HepG2 (cell line): ENCODE results near the gene MGAT5. TPM values are rescaled to one million over a fixed set of nuclear protein-coding genes. Genes with fewer than 3 reads are reported as not detected.

Source experiments
- ATAC-seq: fragments of 200-7000 bp; cut with Tn5 transposase; 3 replicates; pipeline ENCODE4 v1.9.1; 2020; ENCODE audit warnings: mild to moderate bottlenecking, moderate library complexity
- BruUV-seq: library from RNA; stranded (reverse); fragments of 400-500 nt; replicated peaks from 2 replicates; lab custom pipeline; 2021; lab: Mats Ljungman, UMichigan
- CTCF ChIA-PET: fragments of 300-600 bp; formaldehyde crosslinking; extraction: SDS; loops from one replicate; lab custom pipeline; 2021; ENCODE audit warnings: low total read pairs, inconsistent platforms, low intra/inter-chr PET ratio; lab: Yijun Ruan, JAX
- POLR2A ChIA-PET: fragments of 350-600 bp; sonication (Branson Sonifier 250); formaldehyde crosslinking; loops from one replicate; lab custom pipeline; 2020; ENCODE audit warnings: antibody characterized with exemption, inconsistent platforms; lab: Yijun Ruan, JAX
- DNase-seq: peaks from one replicate; pipeline ENCODE4 v3.0.0-alpha.2; 2015; ENCODE audit warnings: low spot score
- FAIRE-seq: peaks from 3 replicates; lab custom pipeline; 2011; peaks lifted over from hg19 to GRCh38; lab: Jason Lieb, UNC
- H2AFZ ChIP-seq: one replicate; pipeline ENCODE4 v1.6.1; 2011; ENCODE audit warnings: low read length, inconsistent platforms
- H3K27ac ChIP-seq: fragments of 300-600 bp; 3 replicates; pipeline ENCODE4 v1.8.0; 2011; ENCODE audit warnings: mixed run types, mild to moderate bottlenecking, mixed read lengths, low read length, inconsistent platforms; ENCODE audit not compliant: insufficient read depth; ENCODE audit errors: extremely low read length
- H3K27me3 ChIP-seq, 2 experiments: fragments of 200-600 bp in 1 of 2; 2 replicates in 1 of 2; 3 replicates in 1 of 2; pipeline versions ENCODE4 v1.6.0 to v1.8.0; 2011; ENCODE audit warnings: low read length in 2 of 2, mild to moderate bottlenecking in 2 of 2, moderate library complexity in 2 of 2, inconsistent platforms in 1 of 2; ENCODE audit not compliant: insufficient read depth in 2 of 2, control insufficient read depth in 1 of 2
- H3K36me3 ChIP-seq, 2 experiments: fragments of 200-600 bp in 1 of 2; replicated peaks in 1 of 2; 2 replicates in 1 of 2; 3 replicates in 1 of 2; pipeline versions ENCODE4 v1.5.1 to v1.8.0; 2011; ENCODE audit warnings: low read length in 2 of 2, inconsistent platforms in 1 of 2; ENCODE audit not compliant: insufficient read depth in 2 of 2, control insufficient read depth in 1 of 2
- H3K4me1 ChIP-seq: 2 replicates; pipeline ENCODE4 v1.5.1; 2012; ENCODE audit warnings: low read length, inconsistent platforms; ENCODE audit not compliant: insufficient read depth
- H3K4me2 ChIP-seq: 2 replicates; pipeline ENCODE4 v1.6.0; 2011; ENCODE audit warnings: low read depth, low read length, inconsistent platforms
- H3K4me3 ChIP-seq, 3 experiments: fragments of 200-600 bp in 1 of 3; sonication (generic), shearing (Covaris generic) in 1 of 3; replicated peaks in 1 of 3; 2 replicates each; pipeline ENCODE4 v1.5.1; 2011 to 2016; ENCODE audit warnings: low read length in 3 of 3, inconsistent platforms in 2 of 3, low read depth in 2 of 3, mild to moderate bottlenecking in 2 of 3, control low read depth in 1 of 3, mixed read lengths in 1 of 3; ENCODE audit not compliant: insufficient read depth in 1 of 3
- H3K79me2 ChIP-seq: one replicate; pipeline ENCODE4 v1.6.1; 2011; ENCODE audit warnings: low read length, inconsistent platforms; ENCODE audit not compliant: insufficient read depth
- H3K9ac ChIP-seq: 2 replicates; pipeline ENCODE4 v1.6.0; 2011; ENCODE audit warnings: mild to moderate bottlenecking, low read depth, low read length, inconsistent platforms; ENCODE audit not compliant: insufficient read depth
- H3K9me3 ChIP-seq: 2 replicates; pipeline ENCODE4 v1.5.1; 2012; ENCODE audit warnings: mild to moderate bottlenecking, low read length
- H4K20me1 ChIP-seq: 2 replicates; pipeline ENCODE4 v1.6.0; 2011; ENCODE audit warnings: inconsistent platforms, mild to moderate bottlenecking, low read length, moderate library complexity; ENCODE audit not compliant: insufficient read depth
- STAG1 ChIP-seq: sonication (generic); formaldehyde crosslinking; IDR thresholded peaks from 2 replicates; pipeline ENCODE4 v1.4.0; 2020; ENCODE audit warnings: missing genetic modification reagents
- ZNF329 ChIP-seq: sonication (generic); formaldehyde crosslinking; IDR thresholded peaks from 2 replicates; pipeline ENCODE4 v1.9.0; 2021; ENCODE audit warnings: low read depth, mild to moderate bottlenecking, missing genetic modification reagents
- ZNF501 ChIP-seq: sonication (generic); formaldehyde crosslinking; IDR thresholded peaks from 2 replicates; pipeline ENCODE4 v1.5.1; 2020; ENCODE audit warnings: mild to moderate bottlenecking, moderate library complexity, missing genetic modification reagents
- WGBS: methylation state at CpG from one replicate; pipeline ENCODE4 v1.1.6; 2017; ENCODE audit warnings: low lambda C conversion rate; 5-methylcytosine and 5-hydroxymethylcytosine counted together
- in situ Hi-C: cut with HindIII; loops from 2 replicates; pipeline ENCODE4 v1.10.0; 2017; ENCODE audit warnings: low pct_unique_long_range_greater_than_20kb; ENCODE audit not compliant: extremely low pct_ligation_motif_present
- intact Hi-C: fragments of 100-400 bp; cut with micrococcal nuclease; formaldehyde crosslinking; loops from one replicate; pipeline ENCODE4 v1.10.0; 2022; ENCODE audit not compliant: unreplicated experiment
- polyA plus RNA-seq, 8 experiments: library from polyadenylated mRNA; depleted of rRNA in 3 of 8; stranded (reverse) in 7 of 8; unstranded in 1 of 8; fragments of >200 nt; fragmentation: Illumina TruSeq in 4 of 8; extraction: Trizol in 4 of 8; gene quantifications; 2 replicates each; pipeline versions ENCODE4 v1.2.1 to v1.2.3, GENCODE V29; 2011 to 2016; ENCODE audit warnings: low read depth in 4 of 8, missing spikeins in 1 of 8, mixed read lengths in 1 of 8; ENCODE audit not compliant: insufficient read depth in 1 of 8
- total RNA-seq, 5 experiments: library from RNA; depleted of rRNA; stranded (reverse); fragments of >200 nt; fragmentation: Illumina TruSeq; extraction: Trizol; gene quantifications; 2 replicates each; pipeline ENCODE4 v1.2.3, GENCODE V29; 2016; ENCODE audit warnings: low read depth in 1 of 5
- TF ChIP-seq, protein P1 (sequence below), 2 experiments: sonication (generic) in 1 of 2; formaldehyde crosslinking in 1 of 2; IDR thresholded peaks; 2 replicates each; pipeline versions ENCODE4 v1.6.1 to v1.9.0; 2014 to 2022; ENCODE audit warnings: antibody characterized with exemption in 1 of 2, borderline replicate concordance in 1 of 2, inconsistent platforms in 1 of 2, low read depth in 1 of 2, missing genetic modification reagents in 1 of 2
- TF ChIP-seq, protein P2 (sequence below): IDR thresholded peaks from 2 replicates; pipeline ENCODE4 v1.6.1; 2016; ENCODE audit warnings: missing biosample characterization, missing genetic modification reagents, low read depth
- TF ChIP-seq, protein P3 (sequence below): IDR thresholded peaks from 2 replicates; pipeline ENCODE4 v1.6.1; 2016; ENCODE audit warnings: missing genetic modification reagents, missing compliant biosample characterization
- TF ChIP-seq, protein P4 (sequence below): sonication (generic); formaldehyde crosslinking; IDR thresholded peaks from 2 replicates; pipeline ENCODE4 v1.5.0; 2020; ENCODE audit warnings: mild to moderate bottlenecking, missing genetic modification reagents
- TF ChIP-seq, protein P5 (sequence below): sonication (generic); formaldehyde crosslinking; IDR thresholded peaks from 2 replicates; pipeline ENCODE4 v1.4.0; 2020; ENCODE audit warnings: missing genetic modification reagents

Gene MGAT5
- total and polyA plus RNA-seq, 2 of the 13 experiments (the other 11 are each of a cell fraction or from before 2014, with no cell fraction given): 33.1 to 60.2 TPM

DNA sequence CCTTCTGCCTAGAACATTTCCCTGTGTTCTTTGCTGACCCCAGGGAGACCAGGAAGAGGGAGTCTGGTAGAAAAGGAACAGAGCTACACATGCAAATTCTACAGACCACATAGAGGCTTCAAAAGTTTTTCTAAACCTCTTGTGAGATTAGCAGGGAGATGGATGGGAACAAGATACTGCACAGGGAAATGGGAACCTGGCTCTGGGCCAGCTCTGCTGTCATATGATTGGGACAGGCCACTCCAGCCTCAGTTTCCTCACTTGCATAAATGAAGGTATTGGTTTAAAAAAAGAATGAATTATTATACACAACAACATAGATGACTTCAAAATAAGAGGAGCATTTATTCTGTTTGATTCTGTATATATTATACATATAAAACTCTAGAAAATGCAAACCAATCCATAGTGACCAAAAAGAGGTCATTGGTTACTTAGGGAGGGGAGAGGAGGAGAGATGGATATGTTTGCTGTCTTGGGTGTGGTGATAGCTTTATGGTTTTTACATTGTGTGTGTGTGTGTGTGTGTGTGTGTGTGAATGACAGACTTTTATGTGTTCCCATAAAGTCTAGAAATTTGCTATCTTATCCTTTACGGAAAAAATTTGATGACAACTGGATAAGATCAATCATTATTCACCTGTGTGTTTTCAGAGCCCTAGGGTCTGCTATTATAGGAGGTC is 115.5 kb downstream of the MGAT5 start (continued):
- TF ChIP-seq, protein P1, sequence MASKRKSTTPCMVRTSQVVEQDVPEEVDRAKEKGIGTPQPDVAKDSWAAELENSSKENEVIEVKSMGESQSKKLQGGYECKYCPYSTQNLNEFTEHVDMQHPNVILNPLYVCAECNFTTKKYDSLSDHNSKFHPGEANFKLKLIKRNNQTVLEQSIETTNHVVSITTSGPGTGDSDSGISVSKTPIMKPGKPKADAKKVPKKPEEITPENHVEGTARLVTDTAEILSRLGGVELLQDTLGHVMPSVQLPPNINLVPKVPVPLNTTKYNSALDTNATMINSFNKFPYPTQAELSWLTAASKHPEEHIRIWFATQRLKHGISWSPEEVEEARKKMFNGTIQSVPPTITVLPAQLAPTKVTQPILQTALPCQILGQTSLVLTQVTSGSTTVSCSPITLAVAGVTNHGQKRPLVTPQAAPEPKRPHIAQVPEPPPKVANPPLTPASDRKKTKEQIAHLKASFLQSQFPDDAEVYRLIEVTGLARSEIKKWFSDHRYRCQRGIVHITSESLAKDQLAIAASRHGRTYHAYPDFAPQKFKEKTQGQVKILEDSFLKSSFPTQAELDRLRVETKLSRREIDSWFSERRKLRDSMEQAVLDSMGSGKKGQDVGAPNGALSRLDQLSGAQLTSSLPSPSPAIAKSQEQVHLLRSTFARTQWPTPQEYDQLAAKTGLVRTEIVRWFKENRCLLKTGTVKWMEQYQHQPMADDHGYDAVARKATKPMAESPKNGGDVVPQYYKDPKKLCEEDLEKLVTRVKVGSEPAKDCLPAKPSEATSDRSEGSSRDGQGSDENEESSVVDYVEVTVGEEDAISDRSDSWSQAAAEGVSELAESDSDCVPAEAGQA (IDR thresholded peaks at IDR 0.05; ENCODE audit: low read depth): no peak
- TF ChIP-seq, protein P1 (CRISPR knock-in tag; IDR thresholded peaks at IDR 0.05; ENCODE audit: borderline replicate concordance): no peak

DNA sequence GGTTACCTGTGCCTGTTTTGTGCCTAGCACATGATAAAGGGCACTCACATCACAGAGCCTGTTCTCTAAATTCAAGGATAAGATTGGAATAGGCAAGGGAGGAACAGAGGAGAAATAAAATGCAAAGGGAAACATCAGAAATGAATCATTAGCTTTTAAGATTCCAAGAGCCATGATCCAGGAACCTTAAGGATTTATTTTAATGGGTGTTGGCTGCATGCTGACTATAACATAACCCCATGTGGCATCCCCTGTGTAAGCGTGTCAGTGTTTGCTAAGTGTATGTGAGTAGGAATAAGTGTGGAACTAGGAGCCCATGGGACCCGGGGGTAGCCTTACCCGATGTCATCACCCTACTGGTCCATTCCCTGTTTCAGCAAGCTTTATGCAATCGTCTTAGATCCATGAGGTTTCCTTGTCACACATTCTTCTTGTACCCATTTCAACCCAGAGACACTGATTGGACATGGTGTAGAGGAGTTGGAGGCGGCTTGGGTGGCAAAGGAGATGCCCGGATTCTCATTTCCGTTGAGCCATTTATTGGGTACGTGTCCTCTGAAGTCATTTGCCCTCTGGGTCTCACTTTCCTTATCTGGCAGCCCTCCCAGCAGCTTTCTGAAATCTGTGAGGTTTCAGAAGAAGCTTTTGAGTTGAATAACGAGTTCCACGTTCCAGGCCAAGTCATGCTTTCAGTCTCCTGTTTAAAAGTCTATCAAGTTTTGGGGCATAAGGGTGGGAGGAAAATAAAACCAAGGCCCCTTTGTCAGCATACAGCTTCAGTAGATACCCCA is 117.0 kb downstream of the MGAT5 start:
- Histone ChIP-seq H3K4me3 (no peak overlapping the region), H3K79me2 (no peaks in the 10 kb centered on the region), H4K20me1 (no peaks in the 10 kb centered on the region), H3K4me1 (peaks cover 23% of the 10 kb centered on the region), H2AFZ (no peak overlapping the region), H3K9me3 (no peaks in the 10 kb centered on the region), H3K9ac (no peak overlapping the region), H3K27me3 (no peaks in the 10 kb centered on the region), H3K4me2 (no peak overlapping the region), H3K27ac (no peak overlapping the region), H3K36me3 (peaks cover 11 to 25% of the 10 kb centered on the region in 2 experiments)
- no peak for DNase-seq
- WGBS: 98% methylated on average over 10 of the region's 10 CpGs
- FAIRE-seq: no peak
- ChIA-PET CTCF (no interaction called here), POLR2A (no interaction called here)
- BruUV-seq: no TSS peak
- in situ Hi-C loops (no loop called here), intact Hi-C loops (no loop called here)
- ATAC-seq: no peak
- no peak for TF ChIP-seq ZNF501 (CRISPR knock-in tag)
- TF ChIP-seq, protein P2, sequence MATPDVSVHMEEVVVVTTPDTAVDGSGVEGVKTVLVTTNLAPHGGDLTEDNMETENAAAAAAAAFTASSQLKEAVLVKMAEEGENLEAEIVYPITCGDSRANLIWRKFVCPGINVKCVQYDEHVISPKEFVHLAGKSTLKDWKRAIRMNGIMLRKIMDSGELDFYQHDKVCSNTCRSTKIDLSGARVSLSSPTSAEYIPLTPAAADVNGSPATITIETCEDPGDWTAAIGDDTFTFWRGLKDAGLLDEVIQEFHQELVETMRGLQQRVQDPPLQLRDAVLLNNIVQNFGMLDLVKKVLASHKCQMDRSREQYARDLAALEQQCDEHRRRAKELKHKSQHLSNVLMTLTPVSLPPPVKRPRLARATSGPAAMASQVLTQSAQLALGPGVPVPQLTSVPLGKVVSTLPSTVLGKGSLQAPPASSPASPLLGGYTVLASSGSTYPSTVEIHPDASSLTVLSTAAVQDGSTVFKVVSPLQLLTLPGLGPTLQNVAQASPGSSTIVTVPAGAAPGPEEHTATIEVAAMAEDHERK (CRISPR knock-in tag): no peak
- no peak for TF ChIP-seq STAG1 (CRISPR knock-in tag)
- TF ChIP-seq, protein P3, sequence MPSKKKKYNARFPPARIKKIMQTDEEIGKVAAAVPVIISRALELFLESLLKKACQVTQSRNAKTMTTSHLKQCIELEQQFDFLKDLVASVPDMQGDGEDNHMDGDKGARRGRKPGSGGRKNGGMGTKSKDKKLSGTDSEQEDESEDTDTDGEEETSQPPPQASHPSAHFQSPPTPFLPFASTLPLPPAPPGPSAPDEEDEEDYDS (CRISPR knock-in tag): no peak
- TF ChIP-seq, protein P4, sequence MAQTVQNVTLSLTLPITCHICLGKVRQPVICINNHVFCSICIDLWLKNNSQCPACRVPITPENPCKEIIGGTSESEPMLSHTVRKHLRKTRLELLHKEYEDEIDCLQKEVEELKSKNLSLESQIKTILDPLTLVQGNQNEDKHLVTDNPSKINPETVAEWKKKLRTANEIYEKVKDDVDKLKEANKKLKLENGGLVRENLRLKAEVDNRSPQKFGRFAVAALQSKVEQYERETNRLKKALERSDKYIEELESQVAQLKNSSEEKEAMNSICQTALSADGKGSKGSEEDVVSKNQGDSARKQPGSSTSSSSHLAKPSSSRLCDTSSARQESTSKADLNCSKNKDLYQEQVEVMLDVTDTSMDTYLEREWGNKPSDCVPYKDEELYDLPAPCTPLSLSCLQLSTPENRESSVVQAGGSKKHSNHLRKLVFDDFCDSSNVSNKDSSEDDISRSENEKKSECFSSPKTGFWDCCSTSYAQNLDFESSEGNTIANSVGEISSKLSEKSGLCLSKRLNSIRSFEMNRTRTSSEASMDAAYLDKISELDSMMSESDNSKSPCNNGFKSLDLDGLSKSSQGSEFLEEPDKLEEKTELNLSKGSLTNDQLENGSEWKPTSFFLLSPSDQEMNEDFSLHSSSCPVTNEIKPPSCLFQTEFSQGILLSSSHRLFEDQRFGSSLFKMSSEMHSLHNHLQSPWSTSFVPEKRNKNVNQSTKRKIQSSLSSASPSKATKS: no peak
- TF ChIP-seq, protein P5, sequence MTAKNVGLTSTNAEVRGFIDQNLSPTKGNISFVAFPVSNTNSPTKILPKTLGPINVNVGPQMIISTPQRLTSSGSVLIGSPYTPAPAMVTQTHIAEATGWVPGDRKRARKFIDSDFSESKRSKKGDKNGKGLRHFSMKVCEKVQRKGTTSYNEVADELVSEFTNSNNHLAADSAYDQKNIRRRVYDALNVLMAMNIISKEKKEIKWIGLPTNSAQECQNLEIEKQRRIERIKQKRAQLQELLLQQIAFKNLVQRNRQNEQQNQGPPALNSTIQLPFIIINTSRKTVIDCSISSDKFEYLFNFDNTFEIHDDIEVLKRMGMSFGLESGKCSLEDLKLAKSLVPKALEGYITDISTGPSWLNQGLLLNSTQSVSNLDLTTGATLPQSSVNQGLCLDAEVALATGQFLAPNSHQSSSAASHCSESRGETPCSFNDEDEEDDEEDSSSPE (CRISPR knock-in tag): no peak
- no peak for TF ChIP-seq ZNF329 (CRISPR knock-in tag)
